Measurements from ENCODE around the gene MYO1B.
A peak's percentile ranks its signal among the peaks of the same experiment; 100 is the strongest.

The MYO1B gene

DNA sequence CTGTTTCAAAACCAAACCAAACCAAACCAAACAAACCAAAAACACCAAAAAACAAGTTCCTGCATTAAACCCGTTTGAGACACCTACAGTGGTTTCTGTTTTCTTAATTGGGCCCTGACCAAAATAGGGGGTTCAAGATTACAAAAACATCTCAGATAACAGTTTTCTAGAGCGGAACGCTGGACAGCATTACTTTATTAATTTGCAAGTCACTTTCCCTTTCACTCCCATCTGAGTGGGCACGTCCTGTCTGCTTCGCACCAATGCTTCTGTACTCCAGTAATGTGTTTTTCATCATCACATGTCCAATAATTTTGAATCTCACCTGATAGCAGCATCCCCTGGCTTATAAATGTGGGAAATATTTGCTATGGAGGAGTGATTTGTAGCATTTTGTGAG, 11.7 kb upstream of the MYO1B start:
- H3K4me3 ChIP-seq (ENCODE audit: low read depth, low read length) = no peak overlapping the region
- no peak for DNase-seq (ENCODE audit: low read depth)
- TF ChIP-seq, protein P1, sequence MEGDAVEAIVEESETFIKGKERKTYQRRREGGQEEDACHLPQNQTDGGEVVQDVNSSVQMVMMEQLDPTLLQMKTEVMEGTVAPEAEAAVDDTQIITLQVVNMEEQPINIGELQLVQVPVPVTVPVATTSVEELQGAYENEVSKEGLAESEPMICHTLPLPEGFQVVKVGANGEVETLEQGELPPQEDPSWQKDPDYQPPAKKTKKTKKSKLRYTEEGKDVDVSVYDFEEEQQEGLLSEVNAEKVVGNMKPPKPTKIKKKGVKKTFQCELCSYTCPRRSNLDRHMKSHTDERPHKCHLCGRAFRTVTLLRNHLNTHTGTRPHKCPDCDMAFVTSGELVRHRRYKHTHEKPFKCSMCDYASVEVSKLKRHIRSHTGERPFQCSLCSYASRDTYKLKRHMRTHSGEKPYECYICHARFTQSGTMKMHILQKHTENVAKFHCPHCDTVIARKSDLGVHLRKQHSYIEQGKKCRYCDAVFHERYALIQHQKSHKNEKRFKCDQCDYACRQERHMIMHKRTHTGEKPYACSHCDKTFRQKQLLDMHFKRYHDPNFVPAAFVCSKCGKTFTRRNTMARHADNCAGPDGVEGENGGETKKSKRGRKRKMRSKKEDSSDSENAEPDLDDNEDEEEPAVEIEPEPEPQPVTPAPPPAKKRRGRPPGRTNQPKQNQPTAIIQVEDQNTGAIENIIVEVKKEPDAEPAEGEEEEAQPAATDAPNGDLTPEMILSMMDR (IDR thresholded peaks at IDR 0.05; ENCODE audit: low read depth, low read length, missing control alignments) = no peak

DNA sequence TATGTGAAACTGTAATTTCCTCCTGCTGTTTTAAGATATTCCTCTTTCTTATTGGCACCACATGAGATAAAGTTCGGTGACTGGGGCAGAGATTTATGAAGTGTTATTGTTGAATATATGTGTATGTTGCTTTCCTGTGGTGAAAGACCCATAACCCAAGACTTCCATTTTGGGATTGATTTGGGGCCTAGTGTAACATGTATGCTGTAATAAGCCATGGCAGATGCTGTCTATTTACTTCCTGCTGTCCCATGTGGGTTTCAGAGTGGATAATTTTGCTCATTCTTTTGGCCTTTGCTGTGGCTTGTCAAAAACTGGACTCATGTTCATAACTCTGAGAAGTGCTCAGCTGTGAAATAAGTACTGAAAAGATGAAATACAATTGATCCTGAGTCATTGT, 10.8 kb upstream of the MYO1B start:
- H3K4me3 ChIP-seq (ENCODE audit: low read depth, low read length) = no peak overlapping the region
- no peak for DNase-seq (ENCODE audit: low read depth)
- TF ChIP-seq, protein P1 (IDR thresholded peaks at IDR 0.05; ENCODE audit: low read depth, low read length, missing control alignments) = no peak

DNA sequence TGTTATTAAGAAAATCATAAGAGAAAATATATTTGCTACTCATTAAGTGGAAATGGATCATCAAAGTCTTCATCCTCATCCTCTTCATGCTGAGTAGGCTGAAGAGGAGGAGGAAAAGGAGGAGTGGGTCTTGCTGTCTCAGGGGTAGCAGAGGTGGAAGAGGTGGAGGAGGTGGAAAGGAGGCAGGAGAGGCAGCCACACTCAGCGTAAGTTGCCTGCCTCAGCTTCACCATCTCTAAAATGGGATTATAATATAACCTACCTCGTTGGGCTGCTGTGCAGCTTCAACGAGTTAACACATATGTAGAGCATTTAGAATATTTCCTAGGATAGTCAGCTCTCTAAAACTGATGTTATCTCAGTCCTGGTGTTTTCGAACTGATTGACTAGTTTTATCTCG, 4.3 kb upstream of the MYO1B start:
- DNase-seq (ENCODE audit: low read depth) = no peak
- TF ChIP-seq, protein P1 (IDR thresholded peaks at IDR 0.05; ENCODE audit: low read depth, low read length, missing control alignments) = no peak
- H3K4me3 ChIP-seq (ENCODE audit: low read depth, low read length) = no peak overlapping the region

GRCh38 chr2:191241418-191241817, 3.8 kb upstream of the MYO1B start:
- no peak overlapping the region for H3K4me3 ChIP-seq (ENCODE audit: low read depth, low read length)
- TF ChIP-seq, protein P1 (IDR thresholded peaks at IDR 0.05; ENCODE audit: low read depth, low read length, missing control alignments) = no peak
- DNase-seq (ENCODE audit: low read depth) = no peak

DNA sequence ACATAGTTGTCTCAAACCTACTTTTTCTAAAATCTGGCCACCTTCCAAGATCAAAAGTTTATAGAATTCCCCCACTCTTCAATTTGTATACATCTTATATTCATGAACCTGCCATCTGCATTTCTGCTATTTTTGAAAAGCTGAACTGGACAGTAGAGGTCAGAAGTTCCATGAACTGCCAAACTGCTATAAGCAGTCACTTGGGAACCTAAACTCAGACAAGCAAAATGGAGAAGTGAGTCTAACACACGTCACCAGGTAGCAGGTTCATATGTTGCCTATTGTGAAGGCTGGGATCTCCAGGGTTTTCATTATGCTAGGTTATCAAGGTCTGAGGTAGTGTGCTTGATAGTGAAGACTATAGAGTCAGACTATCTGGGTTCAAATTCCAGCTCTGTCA, 2.0 kb upstream of the MYO1B start:
- no peak overlapping the region for H3K4me3 ChIP-seq (ENCODE audit: low read depth, low read length)
- TF ChIP-seq, protein P1 (IDR thresholded peaks at IDR 0.05; ENCODE audit: low read depth, low read length, missing control alignments) = no peak
- DNase-seq (ENCODE audit: low read depth) = no peak

DNA sequence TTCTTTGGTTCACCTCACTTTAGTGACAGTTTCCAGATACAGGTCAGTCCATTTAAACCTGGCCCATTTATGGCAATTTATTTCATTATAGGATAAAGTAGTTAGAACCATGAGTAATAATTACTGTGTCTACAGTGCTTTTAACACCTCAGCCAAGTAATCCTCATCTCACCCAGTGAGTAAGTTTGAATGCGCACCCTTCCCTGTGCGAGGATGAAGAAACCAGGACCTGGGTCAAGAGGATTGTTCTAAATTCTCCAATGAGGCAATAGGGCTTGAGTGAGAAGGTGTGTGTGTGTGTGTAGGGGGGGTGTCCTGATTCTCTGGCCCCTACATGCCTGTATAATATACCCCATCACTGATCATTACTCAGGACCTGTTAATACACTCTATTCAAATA, 854 bp upstream of the MYO1B start:
- TF ChIP-seq, protein P1 (IDR thresholded peaks at IDR 0.05; ENCODE audit: low read depth, low read length, missing control alignments) = no peak
- no peak overlapping the region for H3K4me3 ChIP-seq (ENCODE audit: low read depth, low read length)
- DNase-seq (ENCODE audit: low read depth) = no peak

DNA sequence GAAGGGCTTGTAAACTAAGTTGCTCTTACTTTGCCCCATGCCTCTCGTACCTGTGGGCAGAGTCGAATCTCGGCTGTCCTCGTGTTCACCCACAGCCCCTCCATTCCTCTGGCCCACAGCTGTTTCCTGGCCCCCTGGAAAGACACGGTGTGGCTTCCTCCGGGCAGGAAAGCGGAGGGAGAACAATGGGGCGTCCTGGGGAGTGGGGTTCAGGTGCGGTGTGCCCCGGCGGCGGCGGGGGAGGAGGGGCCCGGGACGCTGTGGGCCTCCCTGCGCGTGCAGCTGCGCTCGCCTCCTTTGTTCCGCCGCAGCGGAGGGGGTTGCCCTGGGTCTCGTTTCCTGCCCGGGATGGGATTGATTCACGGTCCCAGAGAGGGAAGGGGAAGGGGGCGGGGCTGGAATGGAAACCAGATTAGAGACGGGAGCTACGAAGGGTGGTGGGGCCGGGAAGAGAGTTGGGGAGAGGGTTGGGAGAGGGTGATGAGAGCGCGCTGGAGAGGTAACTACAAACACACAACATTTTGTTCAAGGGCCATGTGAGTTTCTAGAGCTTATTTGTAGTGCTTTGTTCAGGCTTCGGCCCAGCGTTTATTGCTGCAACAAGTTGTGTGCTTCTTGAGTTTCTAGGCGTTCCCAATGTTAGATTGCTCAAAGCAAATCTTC, 796 bp downstream of the MYO1B start:
- no peak for DNase-seq (ENCODE audit: low read depth)
- TF ChIP-seq, protein P1 (IDR thresholded peaks at IDR 0.05; ENCODE audit: low read depth, low read length, missing control alignments) = no peak

More for the DNA sequence above, 796 bp downstream of the MYO1B start:
- H3K4me3 ChIP-seq (ENCODE audit: low read depth, low read length) = peak overlapping the region; percentile 50
